Mesenchymal stem cell (in vitro differentiated cells and primary cell): Measurements from ENCODE around the gene ADARB2.

Source experiments
- DNase-seq: peaks from one replicate; pipeline ENCODE4 v3.0.0-alpha.2; 2013
- H2AFZ ChIP-seq: one replicate; pipeline ENCODE4 v1.6.1; 2013; ENCODE audit warnings: low read depth, mild to moderate bottlenecking, control low read depth, inconsistent platforms, low read length, moderate library complexity
- H2AK5ac ChIP-seq: 2 replicates; pipeline ENCODE4 v1.6.1; 2013; ENCODE audit warnings: low read length, moderate library complexity, mild to moderate bottlenecking, inconsistent platforms; ENCODE audit not compliant: severe bottlenecking
- H2BK120ac ChIP-seq: one replicate; pipeline ENCODE4 v1.6.1; 2013; ENCODE audit warnings: low read depth, mild to moderate bottlenecking, inconsistent platforms, low read length, moderate library complexity
- H2BK12ac ChIP-seq, 2 experiments: one replicate each; pipeline ENCODE4 v1.6.1; 2013; ENCODE audit warnings: inconsistent platforms in 2 of 2, low read length in 2 of 2, mild to moderate bottlenecking in 2 of 2, moderate library complexity in 2 of 2, control low read depth in 1 of 2
- H2BK15ac ChIP-seq: one replicate; pipeline ENCODE4 v1.6.1; 2013; ENCODE audit warnings: mild to moderate bottlenecking, low read depth, inconsistent platforms; ENCODE audit not compliant: poor library complexity, severe bottlenecking
- H2BK5ac ChIP-seq: 2 replicates; pipeline ENCODE4 v1.6.1; 2013; ENCODE audit warnings: low read depth, mild to moderate bottlenecking, low read length, control low read depth, inconsistent platforms; ENCODE audit not compliant: poor library complexity, severe bottlenecking
- H3K14ac ChIP-seq, 2 experiments: one replicate each; pipeline ENCODE4 v1.6.1; 2013; ENCODE audit warnings: inconsistent platforms in 2 of 2, low read length in 2 of 2, control low read depth in 1 of 2, mild to moderate bottlenecking in 1 of 2, moderate library complexity in 1 of 2
- H3K18ac ChIP-seq, 2 experiments: one replicate each; pipeline ENCODE4 v1.6.1; 2013; ENCODE audit warnings: inconsistent platforms in 2 of 2, low read length in 2 of 2, control low read depth in 1 of 2, low read depth in 1 of 2, mild to moderate bottlenecking in 1 of 2
- H3K23ac ChIP-seq, 2 experiments: one replicate each; pipeline ENCODE4 v1.6.1; 2013; ENCODE audit warnings: inconsistent platforms in 2 of 2, low read length in 2 of 2, mild to moderate bottlenecking in 2 of 2, moderate library complexity in 2 of 2, control low read depth in 1 of 2
- H3K27ac ChIP-seq: 2 replicates; pipeline ENCODE4 v1.5.1; 2013; ENCODE audit warnings: mild to moderate bottlenecking, moderate library complexity, low read length, control low read depth, inconsistent platforms; ENCODE audit not compliant: poor library complexity, severe bottlenecking
- H3K27me3 ChIP-seq, 2 experiments: 2 replicates each; pipeline versions ENCODE4 v1.6.1 to v1.7.0; 2013; ENCODE audit warnings: low read length in 2 of 2, mild to moderate bottlenecking in 2 of 2, moderate library complexity in 2 of 2, control low read depth in 1 of 2, inconsistent platforms in 1 of 2; ENCODE audit not compliant: control insufficient read depth in 1 of 2, insufficient read depth in 1 of 2
- H3K36me3 ChIP-seq, 2 experiments: 2 replicates each; pipeline versions ENCODE4 v1.6.1 to v1.7.0; 2013; ENCODE audit warnings: low read length in 2 of 2, control low read depth in 1 of 2, inconsistent platforms in 1 of 2, low read depth in 1 of 2, mild to moderate bottlenecking in 1 of 2; ENCODE audit not compliant: insufficient read depth in 2 of 2, control insufficient read depth in 1 of 2
- H3K4ac ChIP-seq, 2 experiments: one replicate each; pipeline ENCODE4 v1.6.1; 2013; ENCODE audit warnings: inconsistent platforms in 2 of 2, low read length in 2 of 2, mild to moderate bottlenecking in 2 of 2, moderate library complexity in 2 of 2, control low read depth in 1 of 2, low read depth in 1 of 2
- H3K4me1 ChIP-seq: 2 replicates; pipeline ENCODE4 v1.6.1; 2013; ENCODE audit warnings: low read depth, low read length, control low read depth; ENCODE audit not compliant: control insufficient read depth, insufficient read depth
- H3K4me2 ChIP-seq: 2 replicates; pipeline ENCODE4 v1.6.1; 2013; ENCODE audit warnings: low read length, mild to moderate bottlenecking, inconsistent platforms; ENCODE audit not compliant: poor library complexity, severe bottlenecking
- H3K4me3 ChIP-seq, 2 experiments: 2 replicates each; pipeline versions ENCODE4 v1.5.1 to v1.7.0; 2013; ENCODE audit warnings: low read length in 2 of 2, mild to moderate bottlenecking in 2 of 2, control low read depth in 1 of 2, low read depth in 1 of 2; ENCODE audit not compliant: insufficient read depth in 1 of 2
- H3K79me1 ChIP-seq: replicated peaks from 2 replicates; pipeline ENCODE4 v1.6.1; 2013; ENCODE audit warnings: mild to moderate bottlenecking, control low read depth, low read length, inconsistent platforms; ENCODE audit not compliant: poor library complexity, severe bottlenecking
- H3K9ac ChIP-seq: 2 replicates; pipeline ENCODE4 v1.7.0; 2013; ENCODE audit warnings: mild to moderate bottlenecking, low read length, moderate library complexity
- H3K9me3 ChIP-seq: 2 replicates; pipeline ENCODE4 v1.7.0; 2013; ENCODE audit warnings: mild to moderate bottlenecking, low read length; ENCODE audit not compliant: control insufficient read depth
- H4K8ac ChIP-seq: one replicate; pipeline ENCODE4 v1.6.1; 2013; ENCODE audit warnings: inconsistent platforms, mild to moderate bottlenecking, low read length, moderate library complexity
- H4K91ac ChIP-seq: one replicate; pipeline ENCODE4 v1.6.1; 2013; ENCODE audit warnings: mild to moderate bottlenecking, low read length, inconsistent platforms
- WGBS: methylation state at CpG from one replicate; pipeline ENCODE4 v1.1.7; 2013; ENCODE audit warnings: mixed read lengths; 5-methylcytosine and 5-hydroxymethylcytosine counted together

Gene ADARB2

DNA sequence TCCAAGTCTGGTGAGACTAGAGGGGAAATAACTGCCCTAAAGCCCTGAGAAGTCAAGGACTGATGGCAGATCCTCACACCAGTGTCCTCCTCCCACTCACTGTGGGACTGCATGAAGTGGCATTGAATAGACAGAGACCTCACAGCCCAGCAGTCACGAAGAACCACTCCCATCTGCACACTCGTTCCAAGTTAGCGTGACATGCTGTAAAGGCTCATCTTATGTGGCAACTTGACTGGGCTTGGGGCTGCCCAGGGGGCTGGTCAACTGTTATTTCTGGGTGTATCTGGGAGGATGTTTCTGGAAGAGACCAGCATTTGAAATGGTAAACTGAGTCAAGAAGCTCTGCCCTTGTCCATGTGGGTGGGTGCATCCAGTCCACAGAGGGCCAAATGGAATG, 104.7 kb downstream of the ADARB2 start:
- Histone ChIP-seq H3K4me3 (no peak overlapping the region), H3K27ac (no peak overlapping the region), H2BK5ac (no peak overlapping the region), H3K4me1 (no peaks in the 10 kb centered on the region), H3K79me1 (no peaks in the 10 kb centered on the region), H2AFZ (no peak overlapping the region), H3K9me3 (peaks cover 12% of the 10 kb centered on the region), H2BK12ac (no peak overlapping the region), H3K9ac (no peak overlapping the region), H3K18ac (no peak overlapping the region), H2BK120ac (no peak overlapping the region), H3K4me2 (no peak overlapping the region), H4K91ac (no peak overlapping the region), H3K27me3 (no peaks in the 10 kb centered on the region), H3K14ac (no peak overlapping the region), H2AK5ac (no peak overlapping the region), H3K4ac (no peak overlapping the region), H3K23ac (no peak overlapping the region), H3K36me3 (no peaks in the 10 kb centered on the region), H4K8ac (no peak overlapping the region), H2BK15ac (no peak overlapping the region)
- no peak for DNase-seq
- WGBS = 90% methylated on average over 2 of the region's 3 CpGs

DNA sequence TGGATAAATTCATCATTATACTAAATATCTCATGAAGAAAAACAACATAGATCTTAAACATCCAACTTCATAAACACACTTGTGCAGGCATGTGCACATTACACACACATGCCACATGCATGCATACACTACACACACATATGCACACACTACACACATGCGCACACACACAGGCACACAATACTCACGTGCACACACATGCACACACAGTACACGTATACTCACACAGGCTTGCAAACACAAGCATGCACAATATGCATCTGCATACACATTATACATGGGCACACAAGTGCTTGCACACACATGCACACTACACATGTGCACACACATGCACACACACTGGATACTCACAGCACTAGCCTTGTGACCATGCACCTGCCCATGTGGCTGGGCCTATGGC, 105.2 kb downstream of the ADARB2 start:
- Histone ChIP-seq H4K91ac (no peak overlapping the region), H2BK5ac (no peak overlapping the region), H3K36me3 (no peaks in the 10 kb centered on the region)

DNA sequence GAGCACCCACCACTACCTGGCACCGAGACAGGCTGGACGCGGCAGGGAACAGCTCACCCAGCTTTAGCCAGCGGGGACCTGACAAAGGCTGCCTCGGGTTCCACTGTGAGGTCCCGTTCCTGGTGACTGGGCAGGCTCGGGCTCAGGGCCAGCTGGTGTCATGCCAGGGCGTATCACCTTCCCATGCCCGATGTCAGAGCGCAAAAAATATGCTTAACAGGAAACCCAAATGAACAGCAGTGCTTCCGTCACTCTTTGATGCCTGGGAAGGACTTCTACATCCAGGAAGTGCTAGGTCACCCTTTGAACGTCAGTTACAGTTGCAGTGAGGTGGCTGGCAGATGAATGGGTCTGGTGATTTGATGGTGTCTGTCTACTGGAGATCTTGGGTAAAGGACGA, 106.0 kb downstream of the ADARB2 start:
- Histone ChIP-seq H3K4me3 (no peak overlapping the region), H4K91ac (no peak overlapping the region), H3K27me3 (no peaks in the 10 kb centered on the region), H2AFZ (no peak overlapping the region), H3K14ac (no peak overlapping the region), H3K79me1 (no peaks in the 10 kb centered on the region), H2BK12ac (no peak overlapping the region), H2BK5ac (no peak overlapping the region), H2BK15ac (no peak overlapping the region), H3K9me3 (peaks cover 12% of the 10 kb centered on the region), H3K4ac (no peak overlapping the region), H2BK120ac (no peak overlapping the region), H2AK5ac (no peak overlapping the region), H3K27ac (no peak overlapping the region), H3K9ac (no peak overlapping the region), H3K4me1 (peaks cover 1% of the 10 kb centered on the region), H3K4me2 (no peak overlapping the region), H3K18ac (no peak overlapping the region), H3K36me3 (no peaks in the 10 kb centered on the region), H4K8ac (no peak overlapping the region), H3K23ac (no peak overlapping the region)
- no peak for DNase-seq
- WGBS = 84% methylated on average over 13 of the region's 13 CpGs

More for the DNA sequence above, 105.2 kb downstream of the ADARB2 start:
- 82% methylated on average over 3 of the region's 3 CpGs for WGBS
- no peak overlapping the region for H3K14ac ChIP-seq
- H3K4me1 ChIP-seq = no peaks in the 10 kb centered on the region
- no peaks in the 10 kb centered on the region for H3K79me1 ChIP-seq
- H2AFZ ChIP-seq = no peak overlapping the region
- no peak overlapping the region for H3K27ac ChIP-seq
- no peak overlapping the region for H2AK5ac ChIP-seq
- no peak overlapping the region for H2BK120ac ChIP-seq
- H2BK12ac ChIP-seq = no peak overlapping the region
- no peak overlapping the region for H2BK15ac ChIP-seq
- DNase-seq = no peak
- no peaks in the 10 kb centered on the region for H3K27me3 ChIP-seq
- no peak overlapping the region for H3K9ac ChIP-seq
- no peak overlapping the region for H4K8ac ChIP-seq
- H3K4me2 ChIP-seq = no peak overlapping the region
- no peak overlapping the region for H3K4ac ChIP-seq
- no peak overlapping the region for H3K18ac ChIP-seq
- peaks cover 12% of the 10 kb centered on the region for H3K9me3 ChIP-seq
- H3K4me3 ChIP-seq = no peak overlapping the region
- no peak overlapping the region for H3K23ac ChIP-seq

DNA sequence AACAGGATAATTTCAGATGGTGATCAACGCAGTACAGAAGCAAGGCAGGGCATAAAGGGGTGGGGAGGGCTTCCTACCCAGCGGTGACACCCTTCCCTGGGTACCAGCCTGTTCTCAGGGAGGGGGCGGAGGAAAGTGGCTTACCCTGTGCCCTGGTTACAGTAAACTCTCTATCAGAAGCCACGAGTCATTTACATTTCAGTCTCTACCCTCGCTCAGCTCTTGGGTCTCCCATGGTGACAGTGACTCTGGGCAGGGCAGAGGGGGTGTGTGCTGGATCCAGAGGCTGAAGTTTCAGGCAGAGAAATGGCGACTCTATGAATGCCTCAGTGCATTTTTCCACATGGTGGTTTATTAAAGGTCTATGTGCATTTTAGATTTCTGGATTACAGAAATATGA, 107.0 kb downstream of the ADARB2 start:
- no peak overlapping the region for H4K8ac ChIP-seq
- H3K36me3 ChIP-seq = no peaks in the 10 kb centered on the region
- no peak overlapping the region for H3K4me3 ChIP-seq
- no peak overlapping the region for H2BK120ac ChIP-seq
- WGBS = 73% methylated on average over 5 of the region's 6 CpGs
- no peaks in the 10 kb centered on the region for H3K27me3 ChIP-seq
- no peak overlapping the region for H3K18ac ChIP-seq
- H3K4ac ChIP-seq = no peak overlapping the region
- no peaks in the 10 kb centered on the region for H3K79me1 ChIP-seq
- no peak overlapping the region for H3K9ac ChIP-seq
- H2AFZ ChIP-seq = no peak overlapping the region
- no peak overlapping the region for H3K27ac ChIP-seq
- H3K23ac ChIP-seq = no peak overlapping the region
- no peak overlapping the region for H2BK5ac ChIP-seq
- DNase-seq = no peak
- H2AK5ac ChIP-seq = no peak overlapping the region
- peaks cover 3% of the 10 kb centered on the region for H3K4me1 ChIP-seq
- peaks cover 12% of the 10 kb centered on the region for H3K9me3 ChIP-seq
- no peak overlapping the region for H2BK15ac ChIP-seq
- H3K14ac ChIP-seq = no peak overlapping the region
- no peak overlapping the region for H3K4me2 ChIP-seq
- no peak overlapping the region for H4K91ac ChIP-seq
- H2BK12ac ChIP-seq = no peak overlapping the region
